22Rv1 (cell line): ENCODE results near the gene FBXL7.

Experiments used
- H3K27ac ChIP-seq: fragments of 450-650 bp; 2 replicates; pipeline ENCODE4 v1.5.1; 2017
- ZFX ChIP-seq: fragments of 450-650 bp; IDR thresholded peaks from 2 replicates; pipeline ENCODE4 v1.6.1; 2017; ENCODE audit warnings: antibody characterized with exemption, borderline replicate concordance
- TF ChIP-seq, protein P1 (sequence below): fragments of 450-650 bp; IDR thresholded peaks from 2 replicates; pipeline ENCODE4 v1.5.1; 2017; ENCODE audit warnings: mild to moderate bottlenecking

FBXL7 gene

GRCh38 chr5:15938961-15939360 lies 439.0 kb downstream of the FBXL7 start:
- no peak overlapping the region for H3K27ac ChIP-seq
- no peak for TF ChIP-seq ZFX
- TF ChIP-seq, protein P1, sequence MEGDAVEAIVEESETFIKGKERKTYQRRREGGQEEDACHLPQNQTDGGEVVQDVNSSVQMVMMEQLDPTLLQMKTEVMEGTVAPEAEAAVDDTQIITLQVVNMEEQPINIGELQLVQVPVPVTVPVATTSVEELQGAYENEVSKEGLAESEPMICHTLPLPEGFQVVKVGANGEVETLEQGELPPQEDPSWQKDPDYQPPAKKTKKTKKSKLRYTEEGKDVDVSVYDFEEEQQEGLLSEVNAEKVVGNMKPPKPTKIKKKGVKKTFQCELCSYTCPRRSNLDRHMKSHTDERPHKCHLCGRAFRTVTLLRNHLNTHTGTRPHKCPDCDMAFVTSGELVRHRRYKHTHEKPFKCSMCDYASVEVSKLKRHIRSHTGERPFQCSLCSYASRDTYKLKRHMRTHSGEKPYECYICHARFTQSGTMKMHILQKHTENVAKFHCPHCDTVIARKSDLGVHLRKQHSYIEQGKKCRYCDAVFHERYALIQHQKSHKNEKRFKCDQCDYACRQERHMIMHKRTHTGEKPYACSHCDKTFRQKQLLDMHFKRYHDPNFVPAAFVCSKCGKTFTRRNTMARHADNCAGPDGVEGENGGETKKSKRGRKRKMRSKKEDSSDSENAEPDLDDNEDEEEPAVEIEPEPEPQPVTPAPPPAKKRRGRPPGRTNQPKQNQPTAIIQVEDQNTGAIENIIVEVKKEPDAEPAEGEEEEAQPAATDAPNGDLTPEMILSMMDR = no peak

- TF ChIP-seq, protein P1 = no peak
- TF ChIP-seq ZFX = no peak
- no peak overlapping the region for H3K27ac ChIP-seq
Measured at GRCh38 chr5:15940905-15941304, 440.9 kb downstream of the FBXL7 start.

- TF ChIP-seq, protein P1 = no peak
- no peak for TF ChIP-seq ZFX
Measured at GRCh38 chr5:15943487-15943886, 443.5 kb downstream of the FBXL7 start.

DNA sequence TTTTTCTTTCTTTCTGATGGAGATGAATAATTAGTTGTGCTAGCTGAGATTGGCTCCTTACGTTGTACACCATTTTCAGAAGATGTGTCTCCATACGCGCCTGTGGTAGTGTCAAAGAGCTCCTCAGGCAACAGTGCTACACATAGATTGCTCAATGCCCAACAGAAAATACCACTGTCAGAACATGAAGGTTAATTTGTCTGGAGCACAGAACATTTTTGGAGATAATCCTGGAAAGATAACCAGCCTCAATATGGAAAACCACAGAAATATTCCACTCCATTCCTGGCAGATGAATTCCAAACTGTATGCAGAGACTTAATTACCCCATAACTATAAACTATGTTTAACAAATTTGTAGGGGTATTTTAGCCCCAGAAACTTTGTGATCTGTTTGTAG lies 446.0 kb downstream of the FBXL7 start:
- TF ChIP-seq, protein P1 = no peak
- no peak for TF ChIP-seq ZFX
- H3K27ac ChIP-seq = no peak overlapping the region

More at GRCh38 chr5:15943487-15943886, 443.5 kb downstream of the FBXL7 start:
- no peak overlapping the region for H3K27ac ChIP-seq

DNA sequence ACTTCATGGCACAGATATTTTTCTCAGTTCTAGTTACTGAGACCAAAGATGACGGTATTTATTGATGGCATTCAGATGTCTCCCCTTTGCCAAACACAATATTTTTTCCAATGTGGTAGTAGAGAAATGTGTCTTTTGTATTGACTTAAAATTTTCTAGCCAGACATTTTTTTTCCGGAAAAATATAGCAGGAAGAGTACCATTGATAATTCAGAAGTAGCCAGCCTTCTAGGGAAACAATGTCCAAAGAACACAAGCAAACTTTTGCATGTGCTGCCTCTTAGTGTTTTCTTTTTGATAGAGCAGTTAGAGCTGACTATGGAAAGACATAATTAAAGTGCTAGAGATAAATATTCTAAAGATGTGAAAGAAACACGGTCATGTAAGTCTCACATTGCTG lies 448.2 kb downstream of the FBXL7 start:
- TF ChIP-seq, protein P1 = no peak
- TF ChIP-seq ZFX = no peak
- no peak overlapping the region for H3K27ac ChIP-seq

GRCh38 chr5:15951126-15951525 lies 451.1 kb downstream of the FBXL7 start:
- no peak for TF ChIP-seq ZFX
- TF ChIP-seq, protein P1 = no peak
- H3K27ac ChIP-seq = peak overlapping the region; percentile 37; the same call in 1 of the 2 replicates

DNA sequence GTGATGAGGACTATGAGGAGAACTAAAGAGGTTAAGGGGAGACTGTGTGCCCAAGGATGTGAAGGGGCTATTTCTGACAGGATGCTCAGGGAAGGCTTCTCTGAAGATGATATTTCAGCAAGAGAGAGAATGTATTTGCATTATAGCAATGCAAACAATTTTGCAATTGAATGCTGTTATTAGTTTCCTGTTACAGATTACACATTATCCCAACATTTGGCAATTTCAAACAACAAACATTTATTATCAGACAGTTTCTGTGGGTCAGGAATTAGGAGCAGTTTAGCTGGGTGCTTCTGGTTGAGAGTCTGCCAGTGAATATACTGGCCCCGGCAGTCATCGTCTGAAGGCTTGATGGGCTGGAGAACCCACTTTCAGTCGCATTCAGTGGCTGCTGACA lies 451.6 kb downstream of the FBXL7 start:
- no peak for TF ChIP-seq ZFX
- TF ChIP-seq, protein P1 = no peak
- H3K27ac ChIP-seq = peak overlapping the region; percentile 37; the same call in 1 of the 2 replicates
